Psoas muscle (tissue), 8 donors: ENCODE measurements around the gene RHOT2. TPM values are rescaled to one million over a fixed set of nuclear protein-coding genes. Genes with fewer than 3 reads are reported as not detected.

Experiments
- ATAC-seq, 4 donors: fragments of 200-7000 bp; cut with Tn5 transposase; one replicate each; pipeline ENCODE4 v1.9.1; 2020; ENCODE audit warnings: moderate library complexity in 3 of 4, mild to moderate bottlenecking in 2 of 4
- DNase-seq, 2 donors: peaks; one replicate each; pipeline ENCODE4 v3.0.0-alpha.2; 2020
- H3K27ac ChIP-seq: fragments of 200-600 bp; one replicate; pipeline ENCODE4 v1.8.0; 2022
- H3K27me3 ChIP-seq, 3 donors: fragments of 200-600 bp in 1 of 3; one replicate each; pipeline versions ENCODE4 v1.6.1 to v1.8.0; 2013 to 2022; ENCODE audit warnings: low read length in 2 of 3, mild to moderate bottlenecking in 2 of 3, moderate library complexity in 1 of 3; ENCODE audit not compliant: insufficient read depth in 3 of 3
- H3K36me3 ChIP-seq, 2 donors: fragments of 200-600 bp in 1 of 2; one replicate each; pipeline versions ENCODE4 v1.6.1 to v1.8.0; 2013 to 2022; ENCODE audit warnings: low read depth in 1 of 2, mild to moderate bottlenecking in 1 of 2, moderate library complexity in 1 of 2; ENCODE audit not compliant: insufficient read depth in 1 of 2
- H3K4me1 ChIP-seq: fragments of 200-600 bp; one replicate; pipeline ENCODE4 v1.8.0; 2022
- H3K4me3 ChIP-seq: fragments of 200-600 bp; one replicate; pipeline ENCODE4 v1.8.0; 2022; ENCODE audit warnings: mild to moderate bottlenecking
- H3K9me3 ChIP-seq: fragments of 200-600 bp; one replicate; pipeline ENCODE4 v1.8.0; 2022
- CTCF ChIP-seq: fragments of 200-600 bp; IDR thresholded peaks from one replicate; pipeline ENCODE4 v1.8.0; 2022; ENCODE audit warnings: antibody characterized with exemption
- WGBS, 3 donors: extraction: QIAGEN DNeasy Blood & Tissue Kit; methylation state at CpG; one replicate each; pipeline versions ENCODE4 v1.1.6 to v1.1.7; 2013; 5-methylcytosine and 5-hydroxymethylcytosine counted together
- intact Hi-C, 2 donors: fragments of 100-400 bp; cut with DNase I; formaldehyde crosslinking; loops; one replicate each; pipeline versions ENCODE4 v1.11.0 to v1.14.2; 2022
- polyA plus RNA-seq, 3 donors: library from polyadenylated mRNA; stranded (reverse); fragments of 200-250 nt; gene quantifications; one replicate each; pipeline ENCODE4 v1.2.3, GENCODE V29; 2013
- total RNA-seq, 4 donors: library from RNA; stranded (reverse); fragmentation: NEBNext Ultra II Directional in 2 of 4; extraction: Animal tissue kit (Norgen Biotek cat#: 25700) in 2 of 4; gene quantifications; one replicate each; pipeline versions ENCODE4 v1.2.1 to v1.2.4, GENCODE V29; 2021 to 2023
- donor health status: healthy with polysubstance abuse.
- donor health status: DM: no; HTN: no; CAD: no; lungs with moderate emphysema.
- donor health status: Bipolar disorder and iron deficiency.
- donor health status: healthy.
- donor health status: DM: yes; HTN: yes; CAD: no.
- donor health status: DM: no; HTN: no; CAD: no.
- donor health status: DM: no; HTN: no; CAD: no.
- donor health status: DM: yes; HTN: yes; CAD: no.

Gene RHOT2
- total and polyA plus RNA-seq, 7 donors = 38.8 to 75.8 (median 52.3) TPM

- H3K4me1 ChIP-seq = peaks cover 16% of the 10 kb centered on the region
- H3K4me3 ChIP-seq = no peak overlapping the region
- WGBS, 3 donors = 1 to 3% (median 2%) methylated on average over 29 to 64 of the region's 64 CpGs
- intact Hi-C loops = no loop called here
- no peaks in the 10 kb centered on the region for H3K36me3 ChIP-seq
- DNase-seq (no peak), ATAC-seq (no peak)
- H3K9me3 ChIP-seq = no peaks in the 10 kb centered on the region
- H3K27ac ChIP-seq = no peak overlapping the region
- no peak for TF ChIP-seq CTCF
- peaks cover 0 to 73% (median 28%) of the 10 kb centered on the region in 3 donors for H3K27me3 ChIP-seq
Measured at GRCh38 chr16:694187-694862, 26.4 kb downstream of the RHOT2 start.

- no peak for TF ChIP-seq CTCF
- ATAC-seq = no peak
- H3K27me3 ChIP-seq = peaks cover 0 to 79% (median 29%) of the 10 kb centered on the region in 3 donors
- WGBS, 3 donors = 2% methylated on average over 25 to 37 of the region's 37 CpGs
- DNase-seq = no peak
- no peak overlapping the region for H3K27ac ChIP-seq
- H3K4me1 ChIP-seq = peaks cover 12% of the 10 kb centered on the region
- no peaks in the 10 kb centered on the region for H3K9me3 ChIP-seq
- no peak overlapping the region for H3K4me3 ChIP-seq
- H3K36me3 ChIP-seq = no peaks in the 10 kb centered on the region
- intact Hi-C loops = no loop called here
Measured at GRCh38 chr16:694863-695354, 27.0 kb downstream of the RHOT2 start.

GRCh38 chr16:695355-696089 lies 27.6 kb downstream of the RHOT2 start:
- Histone ChIP-seq H3K4me1 (peaks cover 10% of the 10 kb centered on the region), H3K27me3 (peaks cover 0 to 85% (median 33%) of the 10 kb centered on the region in 3 donors), H3K4me3 (peak overlapping the region; percentile 30), H3K27ac (no peak overlapping the region), H3K36me3 (no peaks in the 10 kb centered on the region), H3K9me3 (no peaks in the 10 kb centered on the region)
- TF ChIP-seq CTCF = no peak
- WGBS, 3 donors = 2 to 3% (median 3%) methylated on average over 58 to 71 of the region's 71 CpGs
- DNase-seq (peak in 1 of 2 donors; percentile 42), ATAC-seq (peak; percentile 12 to 52 (median 30))
- intact Hi-C loops = no loop called here

GRCh38 chr16:698911-699671 lies 31.2 kb downstream of the RHOT2 start:
- H3K4me3 ChIP-seq = no peak overlapping the region
- no peaks in the 10 kb centered on the region for H3K9me3 ChIP-seq
- TF ChIP-seq CTCF = no peak
- no peak overlapping the region for H3K27ac ChIP-seq
- peaks cover 0 to 95% (median 48%) of the 10 kb centered on the region in 3 donors for H3K27me3 ChIP-seq
- ATAC-seq (no peak), DNase-seq (no peak)
- H3K36me3 ChIP-seq = no peaks in the 10 kb centered on the region
- WGBS, 3 donors = 66 to 70% (median 69%) methylated on average over 19 of the region's 19 CpGs
- intact Hi-C loops = no loop called here
- H3K4me1 ChIP-seq = peaks cover 7% of the 10 kb centered on the region
